K562 (cell line): ENCODE data around the gene UNC13C. TPM values are rescaled to one million over a fixed set of nuclear protein-coding genes. Genes with fewer than 3 reads are reported as not detected.

Experiments
- ATAC-seq: fragments of 200-7000 bp; cut with Tn5 transposase; 3 replicates; pipeline ENCODE4 v1.9.1; 2020; ENCODE audit warnings: moderate library complexity
- BruUV-seq: library from RNA; stranded (reverse); fragments of 400-500 nt; replicated peaks from 2 replicates; lab custom pipeline; 2021; lab: Mats Ljungman, UMichigan
- CTCF ChIA-PET: fragments of 300-600 bp; formaldehyde crosslinking; extraction: SDS; loops from one replicate; lab custom pipeline; 2021; ENCODE audit warnings: low intra/inter-chr PET ratio; lab: Yijun Ruan, JAX
- POLR2A ChIA-PET: fragments of 300-600, 350-650 bp; sonication (Branson Sonifier 250); formaldehyde crosslinking; extraction: SDS; loops from one replicate; lab custom pipeline; 2021; ENCODE audit warnings: antibody characterized with exemption, inconsistent platforms; lab: Yijun Ruan, JAX
- DNase-seq, 4 experiments: peaks; one replicate each; pipeline versions ENCODE4 v3.0.0 to v3.0.0-alpha.2; 2011 to 2018; ENCODE audit warnings: low spot score in 3 of 4, mixed read lengths in 3 of 4; ENCODE audit errors: extremely low read depth in 1 of 4
- FAIRE-seq: peaks from 2 replicates; lab custom pipeline; 2011; peaks lifted over from hg19 to GRCh38; lab: Jason Lieb, UNC
- H2AFZ ChIP-seq: 2 replicates; pipeline ENCODE4 v1.6.0; 2011; ENCODE audit warnings: low read depth, low read length, control low read depth, inconsistent platforms
- H3K27ac ChIP-seq: fragments of 200-600 bp; 3 replicates; pipeline ENCODE4 v1.8.0; 2011; ENCODE audit warnings: low read depth, mild to moderate bottlenecking, control low read depth, inconsistent platforms, low read length, moderate library complexity, mixed read lengths; ENCODE audit errors: extremely low read depth
- H3K27me3 ChIP-seq, 2 experiments: fragments of 300-600 bp in 1 of 2; 2 replicates in 1 of 2; 3 replicates in 1 of 2; pipeline versions ENCODE4 v1.6.0 to v1.8.0; 2011; ENCODE audit warnings: inconsistent platforms in 2 of 2, low read length in 2 of 2, mild to moderate bottlenecking in 1 of 2, mixed read lengths in 1 of 2, moderate library complexity in 1 of 2; ENCODE audit not compliant: control insufficient read depth in 2 of 2, insufficient read depth in 2 of 2
- H3K36me3 ChIP-seq: fragments of 300-600 bp; 3 replicates; pipeline ENCODE4 v1.8.0; 2011; ENCODE audit warnings: mild to moderate bottlenecking, low read length, inconsistent platforms; ENCODE audit not compliant: control insufficient read depth, insufficient read depth
- H3K4me1 ChIP-seq, 2 experiments: fragments of 200-600 bp in 1 of 2; replicated peaks in 1 of 2; 2 replicates in 1 of 2; 3 replicates in 1 of 2; pipeline versions ENCODE4 v1.5.1 to v1.8.0; 2011; ENCODE audit warnings: inconsistent platforms in 2 of 2, low read length in 2 of 2, mild to moderate bottlenecking in 1 of 2, mixed read lengths in 1 of 2, moderate library complexity in 1 of 2; ENCODE audit not compliant: control insufficient read depth in 2 of 2, insufficient read depth in 2 of 2
- H3K4me2 ChIP-seq: 2 replicates; pipeline ENCODE4 v1.6.1; 2011; ENCODE audit warnings: low read length, control low read depth, inconsistent platforms, mixed read lengths; ENCODE audit not compliant: insufficient read depth
- H3K4me3 ChIP-seq: fragments of 200-600 bp; sonication (generic), shearing (Covaris generic); 2 replicates; pipeline ENCODE4 v1.5.1; 2016; ENCODE audit warnings: control low read depth, inconsistent platforms
- H3K79me2 ChIP-seq: fragments of 200-600 bp; 3 replicates; pipeline ENCODE4 v1.8.0; 2011; ENCODE audit warnings: low read length, inconsistent platforms; ENCODE audit not compliant: control insufficient read depth, insufficient read depth
- H3K9ac ChIP-seq, 2 experiments: 2 replicates each; pipeline versions ENCODE4 v1.6.0 to v1.6.1; 2011; ENCODE audit warnings: low read depth in 2 of 2, low read length in 2 of 2, control low read depth in 1 of 2, inconsistent platforms in 1 of 2, mild to moderate bottlenecking in 1 of 2, mixed read lengths in 1 of 2; ENCODE audit not compliant: insufficient read depth in 1 of 2
- H3K9me1 ChIP-seq: one replicate; pipeline ENCODE4 v1.6.0; 2011; ENCODE audit warnings: inconsistent platforms, mild to moderate bottlenecking, low read length, moderate library complexity; ENCODE audit not compliant: control insufficient read depth, insufficient read depth
- H3K9me3 ChIP-seq: replicated peaks from 2 replicates; pipeline ENCODE4 v1.5.1; 2011; ENCODE audit warnings: low read depth, low read length, inconsistent platforms; ENCODE audit not compliant: control insufficient read depth, insufficient read depth
- H4K20me1 ChIP-seq: replicated peaks from 2 replicates; pipeline ENCODE4 v1.6.1; 2011; ENCODE audit warnings: low read length, inconsistent platforms, mixed read lengths; ENCODE audit not compliant: control insufficient read depth, insufficient read depth
- ATF6 ChIP-seq: sonication (generic); formaldehyde crosslinking; IDR thresholded peaks from 2 replicates; pipeline ENCODE4 v1.4.0; 2020; ENCODE audit warnings: mild to moderate bottlenecking, missing genetic modification reagents
- FOXP1 ChIP-seq: sonication (generic); formaldehyde crosslinking; IDR thresholded peaks from 2 replicates; pipeline ENCODE4 v1.8.0; 2022; ENCODE audit warnings: mild to moderate bottlenecking, missing genetic modification reagents
- FUS ChIP-seq: fragments of 200-400 bp; formaldehyde crosslinking; optimal IDR thresholded peaks from 2 replicates; pipeline ENCODE3; 2017; ENCODE audit warnings: low read depth, low read length
- HNRNPK ChIP-seq: fragments of 200-400 bp; formaldehyde crosslinking; IDR thresholded peaks from one replicate; pipeline ENCODE4 v1.6.1; 2018; ENCODE audit warnings: mild to moderate bottlenecking, low read depth, low read length; ENCODE audit not compliant: poor library complexity, severe bottlenecking
- SOX6 ChIP-seq: fragments of 450-650 bp; IDR thresholded peaks from 2 replicates; pipeline ENCODE4 v1.6.1; 2014; ENCODE audit warnings: mild to moderate bottlenecking
- WGBS: fragments of 100-300 bp; shearing (Covaris generic); methylation state at CpG from one replicate; pipeline ENCODE4 v1.1.6; 2016; ENCODE audit warnings: low coverage, mixed read lengths; ENCODE audit not compliant: insufficient coverage; ENCODE audit errors: missing lambda C conversion rate; 5-methylcytosine and 5-hydroxymethylcytosine counted together
- in situ Hi-C: fragments of 300-500 bp; cut with MboI; formaldehyde crosslinking; loops from 4 replicates; pipeline ENCODE4 v1.15.0; 2018; ENCODE audit warnings: inconsistent platforms, mixed read lengths
- intact Hi-C: fragments of 100-400 bp; cut with micrococcal nuclease; formaldehyde crosslinking; loops from 2 replicates; pipeline ENCODE4 v1.14.2; 2022
- polyA plus RNA-seq, 8 experiments: library from polyadenylated mRNA; depleted of rRNA in 4 of 8; stranded (reverse) in 5 of 8; unstranded in 3 of 8; fragments of >200 nt; fragmentation: Nextera tagmentation in 2 of 8; fragmentation: Illumina TruSeq in 1 of 8; extraction: Ambion mirVana in 2 of 8; extraction: Trizol in 1 of 8; gene quantifications; 2 replicates each; pipeline versions ENCODE4 v1.2.1 to v1.2.3, GENCODE V29; 2011 to 2014; ENCODE audit warnings: inconsistent platforms in 1 of 8, missing spikeins in 1 of 8
- total RNA-seq, 7 experiments: library from RNA; depleted of rRNA in 6 of 7; stranded (reverse); fragments of >200 nt in 6 of 7; fragmentation: Illumina TruSeq in 2 of 7; extraction: Trizol in 2 of 7; gene quantifications; 2 replicates each; pipeline versions ENCODE4 v1.2.1 to v1.2.3, GENCODE V29; 2011 to 2021; ENCODE audit warnings: low replicate concordance in 1 of 7

UNC13C gene
- total and polyA plus RNA-seq, 9 of the 15 experiments (the other 6 are each of a cell fraction or from before 2014, with no cell fraction given): not detected

GRCh38 chr15:54277834-54278233 lies 299.6 kb downstream of the UNC13C start:
- no peak overlapping the region for H3K4me2 ChIP-seq
- no peak overlapping the region for H3K4me3 ChIP-seq
- intact Hi-C loops: no loop called here
- H3K9me3 ChIP-seq: no peaks in the 10 kb centered on the region
- no peaks in the 10 kb centered on the region for H3K9me1 ChIP-seq
- no TSS peak for BruUV-seq
- no peak overlapping the region for H2AFZ ChIP-seq
- no peak overlapping the region for H3K27ac ChIP-seq
- no peak for ATAC-seq
- FAIRE-seq: no peak
- no peak for DNase-seq
- H3K4me1 ChIP-seq: no peaks in the 10 kb centered on the region
- H3K36me3 ChIP-seq: no peaks in the 10 kb centered on the region
- H3K27me3 ChIP-seq: no peaks in the 10 kb centered on the region
- no peaks in the 10 kb centered on the region for H3K79me2 ChIP-seq
- H3K9ac ChIP-seq: no peak overlapping the region
- CTCF ChIA-PET: no interaction called here
- WGBS: 2% methylated on average over 4 of the region's 4 CpGs
- TF ChIP-seq HNRNPK (no peak), ATF6 (no peak), FOXP1 (CRISPR knock-in tag) (no peak), FUS (no peak), SOX6 (no peak)
- TF ChIP-seq, all 486 proteins: peak for 0
- no peaks in the 10 kb centered on the region for H4K20me1 ChIP-seq
- POLR2A ChIA-PET: no interaction called here
- in situ Hi-C loops: no loop called here
